H9 (cell line): ENCODE measurements around the gene SPATA6L. TPM values are rescaled to one million over a fixed set of nuclear protein-coding genes. Genes with fewer than 3 reads are reported as not detected.

Experiments
- DNase-seq: peaks from one replicate; pipeline ENCODE4 v3.0.0-alpha.2; 2017
- H2AFZ ChIP-seq: one replicate; pipeline ENCODE4 v1.6.1; 2013; ENCODE audit warnings: mild to moderate bottlenecking, low read length, control low read depth, moderate library complexity
- H2AK5ac ChIP-seq: 2 replicates; pipeline ENCODE4 v1.6.1; 2013; ENCODE audit warnings: low read length, control low read depth, mixed read lengths; ENCODE audit not compliant: insufficient read length
- H2BK120ac ChIP-seq: one replicate; pipeline ENCODE4 v1.6.1; 2013; ENCODE audit warnings: low read depth, mild to moderate bottlenecking, low read length, control low read depth, inconsistent platforms; ENCODE audit not compliant: poor library complexity, severe bottlenecking
- H2BK12ac ChIP-seq: 2 replicates; pipeline ENCODE4 v1.6.1; 2013; ENCODE audit warnings: low read length, control low read depth, mixed read lengths, low read depth; ENCODE audit not compliant: insufficient read length
- H2BK15ac ChIP-seq: 2 replicates; pipeline ENCODE4 v1.6.1; 2013; ENCODE audit warnings: low read depth, low read length, control low read depth
- H2BK20ac ChIP-seq: one replicate; pipeline ENCODE4 v1.6.1; 2013; ENCODE audit warnings: low read depth, mild to moderate bottlenecking, low read length, control low read depth, inconsistent platforms; ENCODE audit not compliant: poor library complexity, severe bottlenecking
- H2BK5ac ChIP-seq: 2 replicates; pipeline ENCODE4 v1.6.1; 2013; ENCODE audit warnings: low read length, control low read depth, mixed read lengths; ENCODE audit not compliant: insufficient read length
- H3K14ac ChIP-seq: 2 replicates; pipeline ENCODE4 v1.6.1; 2013; ENCODE audit warnings: low read length, control low read depth; ENCODE audit not compliant: insufficient read depth
- H3K18ac ChIP-seq: 2 replicates; pipeline ENCODE4 v1.6.1; 2013; ENCODE audit warnings: low read depth, mild to moderate bottlenecking, mixed read lengths, low read length, control low read depth; ENCODE audit not compliant: insufficient read length
- H3K23ac ChIP-seq: 2 replicates; pipeline ENCODE4 v1.6.1; 2013; ENCODE audit warnings: low read length, control low read depth, mixed read lengths, low read depth; ENCODE audit not compliant: insufficient read length
- H3K23me2 ChIP-seq: 2 replicates; pipeline ENCODE4 v1.6.1; 2013; ENCODE audit warnings: low read depth, mild to moderate bottlenecking, mixed read lengths, low read length, control low read depth; ENCODE audit not compliant: insufficient read length, poor library complexity, severe bottlenecking
- H3K27ac ChIP-seq: 2 replicates; pipeline ENCODE4 v1.5.1; 2013; ENCODE audit warnings: low read length, control low read depth, mixed read lengths, low read depth; ENCODE audit not compliant: insufficient read length
- H3K27me3 ChIP-seq: 2 replicates; pipeline ENCODE4 v1.6.1; 2013; ENCODE audit warnings: low read length, control low read depth, inconsistent platforms; ENCODE audit not compliant: insufficient read depth
- H3K4ac ChIP-seq: 2 replicates; pipeline ENCODE4 v1.6.1; 2013; ENCODE audit warnings: low read depth, mild to moderate bottlenecking, control low read depth, inconsistent platforms, low read length, moderate library complexity
- H3K4me1 ChIP-seq: 2 replicates; pipeline ENCODE4 v1.6.1; 2013; ENCODE audit warnings: low read length, control low read depth, inconsistent platforms; ENCODE audit not compliant: insufficient read depth
- H3K4me2 ChIP-seq: 2 replicates; pipeline ENCODE4 v1.6.1; 2013; ENCODE audit warnings: low read length, control low read depth, mixed read lengths; ENCODE audit not compliant: insufficient read length, insufficient read depth
- H3K56ac ChIP-seq: 2 replicates; pipeline ENCODE4 v1.6.1; 2013; ENCODE audit warnings: low read depth, mild to moderate bottlenecking, mixed read lengths, low read length, control low read depth; ENCODE audit not compliant: insufficient read length
- H3K79me1 ChIP-seq: 2 replicates; pipeline ENCODE4 v1.6.1; 2013; ENCODE audit warnings: low read depth, mild to moderate bottlenecking, moderate library complexity, low read length, control low read depth, inconsistent platforms; ENCODE audit not compliant: insufficient read depth, poor library complexity, severe bottlenecking
- H3K79me2 ChIP-seq: 2 replicates; pipeline ENCODE4 v1.6.1; 2013; ENCODE audit warnings: low read length, control low read depth, inconsistent platforms; ENCODE audit not compliant: insufficient read depth
- H3K9ac ChIP-seq: 2 replicates; pipeline ENCODE4 v1.6.1; 2013; ENCODE audit warnings: low read length, control low read depth, mixed read lengths; ENCODE audit not compliant: insufficient read length; ENCODE audit errors: extremely low read depth
- H3K9me3 ChIP-seq: one replicate; pipeline ENCODE4 v1.6.1; 2013; ENCODE audit warnings: low read depth, low read length, inconsistent platforms; ENCODE audit not compliant: control insufficient read depth
- H3T11ph ChIP-seq: one replicate; pipeline ENCODE4 v1.6.1; 2013; ENCODE audit warnings: mild to moderate bottlenecking, low read length, control low read depth, inconsistent platforms
- H4K20me1 ChIP-seq: one replicate; pipeline ENCODE4 v1.6.1; 2013; ENCODE audit not compliant: control insufficient read depth, insufficient read length, insufficient read depth
- H4K5ac ChIP-seq: 2 replicates; pipeline ENCODE4 v1.6.1; 2013; ENCODE audit warnings: low read depth, mild to moderate bottlenecking, mixed read lengths, low read length, control low read depth; ENCODE audit not compliant: insufficient read length
- H4K8ac ChIP-seq: replicated peaks from 2 replicates; pipeline ENCODE4 v1.6.1; 2013; ENCODE audit warnings: low read length, control low read depth, mixed read lengths, low read depth; ENCODE audit not compliant: insufficient read length
- H4K91ac ChIP-seq: 2 replicates; pipeline ENCODE4 v1.6.1; 2013; ENCODE audit warnings: low read depth, mild to moderate bottlenecking, moderate library complexity, mixed read lengths, low read length, control low read depth; ENCODE audit not compliant: insufficient read length
- H3K27ac Mint-ChIP-seq, 3 experiments: 2 replicates in 2 of 3; 3 replicates in 1 of 3; pipeline ENCODE4 v1.8.0; 2020 to 2021; ENCODE audit warnings: mixed read lengths in 3 of 3, mild to moderate bottlenecking in 1 of 3, moderate library complexity in 1 of 3
- H3K27me3 Mint-ChIP-seq: 2 replicates; pipeline ENCODE4 v1.8.0; 2021; ENCODE audit warnings: low read depth, mild to moderate bottlenecking, moderate library complexity, mixed read lengths
- H3K36me3 Mint-ChIP-seq, 3 experiments: 2 replicates in 2 of 3; 3 replicates in 1 of 3; pipeline ENCODE4 v1.8.0; 2020 to 2021; ENCODE audit warnings: low read depth in 3 of 3, mixed read lengths in 3 of 3; ENCODE audit not compliant: insufficient read depth in 1 of 3
- H3K4me1 Mint-ChIP-seq, 2 experiments: 2 replicates each; pipeline ENCODE4 v1.8.0; 2020; ENCODE audit warnings: mixed read lengths in 2 of 2
- H3K4me3 Mint-ChIP-seq, 2 experiments: 2 replicates in 1 of 2; 3 replicates in 1 of 2; pipeline ENCODE4 v1.8.0; 2020 to 2021; ENCODE audit warnings: mild to moderate bottlenecking in 2 of 2, mixed read lengths in 2 of 2, moderate library complexity in 1 of 2
- H3K9me3 Mint-ChIP-seq, 2 experiments: 2 replicates in 1 of 2; 3 replicates in 1 of 2; pipeline ENCODE4 v1.8.0; 2020; ENCODE audit warnings: mild to moderate bottlenecking in 2 of 2, mixed read lengths in 2 of 2, moderate library complexity in 1 of 2
- WGBS: extraction: QIAGEN DNeasy Blood & Tissue Kit; methylation state at CpG from one replicate; pipeline ENCODE4 v1.1.7; 2013; ENCODE audit warnings: missing lambda C conversion rate, low lambda C conversion rate, mixed read lengths; ENCODE audit not compliant: insufficient read length; ENCODE audit errors: extremely low coverage; 5-methylcytosine and 5-hydroxymethylcytosine counted together
- total RNA-seq: library from RNA; stranded (reverse); gene quantifications from 2 replicates; pipeline ENCODE4 v1.2.1, GENCODE V29; 2021
- TF ChIP-seq, protein P1 (sequence below): fragments of 200-600 bp; sonication (generic); conservative IDR thresholded peaks from 3 replicates; pipeline ENCODE4 v1.8.0; 2021; ENCODE audit warnings: antibody characterized with exemption, mild to moderate bottlenecking

Gene SPATA6L
- total RNA-seq, 1 experiment from 2014 or later: 0.87 TPM

- no peak overlapping the region for H3K4ac ChIP-seq
Observed at GRCh38 chr9:4550777-4551484, 115.3 kb downstream of the SPATA6L start.

More at GRCh38 chr9:4550777-4551484, 115.3 kb downstream of the SPATA6L start:
- Histone ChIP-seq H3K18ac (no peak overlapping the region), H4K8ac (no peak overlapping the region), H3K23me2 (no peaks in the 10 kb centered on the region), H3K27me3 (no peaks in the 10 kb centered on the region), H2BK5ac (no peak overlapping the region), H3K4me1 (no peaks in the 10 kb centered on the region), H4K91ac (no peak overlapping the region), H2BK20ac (no peak overlapping the region), H4K20me1 (no peaks in the 10 kb centered on the region), H3K79me1 (no peaks in the 10 kb centered on the region), H3K56ac (no peak overlapping the region), H2BK12ac (no peak overlapping the region), H2AK5ac (no peak overlapping the region), H3K27ac (no peak overlapping the region), H2AFZ (no peak overlapping the region), H4K5ac (no peak overlapping the region), H2BK120ac (no peak overlapping the region), H3K9ac (no peak overlapping the region), H3K79me2 (no peaks in the 10 kb centered on the region), H3K23ac (no peak overlapping the region), H2BK15ac (no peak overlapping the region), H3T11ph (no peak overlapping the region), H3K9me3 (no peaks in the 10 kb centered on the region), H3K4me2 (no peak overlapping the region), H3K14ac (no peak overlapping the region)
- H3K4me1 Mint-ChIP-seq: peaks cover 7 to 13% of the 10 kb centered on the region in 2 experiments
- H3K27ac Mint-ChIP-seq: no peak overlapping the region
- H3K27me3 Mint-ChIP-seq: no peaks in the 10 kb centered on the region
- DNase-seq: no peak
- WGBS: no CpG with 5 or more reads among the region's 4 CpGs
- H3K9me3 Mint-ChIP-seq: no peaks in the 10 kb centered on the region
- no peaks in the 10 kb centered on the region; a peak in 1 of 7 replicates for H3K36me3 Mint-ChIP-seq
- no peak overlapping the region for H3K4me3 Mint-ChIP-seq
- TF ChIP-seq, protein P1, sequence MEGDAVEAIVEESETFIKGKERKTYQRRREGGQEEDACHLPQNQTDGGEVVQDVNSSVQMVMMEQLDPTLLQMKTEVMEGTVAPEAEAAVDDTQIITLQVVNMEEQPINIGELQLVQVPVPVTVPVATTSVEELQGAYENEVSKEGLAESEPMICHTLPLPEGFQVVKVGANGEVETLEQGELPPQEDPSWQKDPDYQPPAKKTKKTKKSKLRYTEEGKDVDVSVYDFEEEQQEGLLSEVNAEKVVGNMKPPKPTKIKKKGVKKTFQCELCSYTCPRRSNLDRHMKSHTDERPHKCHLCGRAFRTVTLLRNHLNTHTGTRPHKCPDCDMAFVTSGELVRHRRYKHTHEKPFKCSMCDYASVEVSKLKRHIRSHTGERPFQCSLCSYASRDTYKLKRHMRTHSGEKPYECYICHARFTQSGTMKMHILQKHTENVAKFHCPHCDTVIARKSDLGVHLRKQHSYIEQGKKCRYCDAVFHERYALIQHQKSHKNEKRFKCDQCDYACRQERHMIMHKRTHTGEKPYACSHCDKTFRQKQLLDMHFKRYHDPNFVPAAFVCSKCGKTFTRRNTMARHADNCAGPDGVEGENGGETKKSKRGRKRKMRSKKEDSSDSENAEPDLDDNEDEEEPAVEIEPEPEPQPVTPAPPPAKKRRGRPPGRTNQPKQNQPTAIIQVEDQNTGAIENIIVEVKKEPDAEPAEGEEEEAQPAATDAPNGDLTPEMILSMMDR: no peak
